GM23338 (cell line): ENCODE data around the gene HRH3. TPM values are rescaled to one million over a fixed set of nuclear protein-coding genes. Genes with fewer than 3 reads are reported as not detected.

Experiments used
- ATAC-seq: fragments of 200-7000 bp; cut with Tn5 transposase; 3 replicates; pipeline ENCODE4 v1.9.1; 2020
- DNase-seq: peaks from one replicate; pipeline ENCODE4 v3.0.0-alpha.2; 2015; ENCODE audit warnings: low spot score
- H2AFZ ChIP-seq: fragments of 200-600 bp; sonication (generic); 2 replicates; pipeline ENCODE4 v1.8.0; 2016; ENCODE audit warnings: antibody characterized with exemption, mild to moderate bottlenecking, moderate library complexity
- H3F3A ChIP-seq: fragments of 200-600 bp; sonication (generic); replicated peaks from 2 replicates; pipeline ENCODE4 v1.8.0; 2017; ENCODE audit warnings: antibody characterized with exemption, mixed run types, low read depth
- H3K27ac ChIP-seq: fragments of 200-600 bp; sonication (generic); 2 replicates; pipeline ENCODE4 v1.6.1; 2016; ENCODE audit warnings: low read depth
- H3K27me3 ChIP-seq: fragments of 200-600 bp; sonication (generic); 2 replicates; pipeline ENCODE4 v1.8.0; 2016; ENCODE audit warnings: mild to moderate bottlenecking, mixed run types, moderate library complexity; ENCODE audit not compliant: insufficient read depth
- H3K36me3 ChIP-seq: fragments of 200-600 bp; sonication (generic); 2 replicates; pipeline ENCODE4 v1.8.0; 2016; ENCODE audit warnings: mild to moderate bottlenecking; ENCODE audit not compliant: insufficient read depth
- H3K4me1 ChIP-seq: fragments of 200-600 bp; sonication (generic); 2 replicates; pipeline ENCODE4 v1.8.0; 2016; ENCODE audit warnings: mild to moderate bottlenecking, moderate library complexity; ENCODE audit not compliant: insufficient read depth
- H3K4me2 ChIP-seq: fragments of 200-600 bp; sonication (generic); 2 replicates; pipeline ENCODE4 v1.7.1; 2017; ENCODE audit warnings: mixed run types
- H3K4me3 ChIP-seq: fragments of 200-600 bp; sonication (generic); 2 replicates; pipeline ENCODE4 v1.6.1; 2016; ENCODE audit warnings: mixed run types
- H3K79me2 ChIP-seq: fragments of 200-600 bp; sonication (generic); replicated peaks from 2 replicates; pipeline ENCODE4 v1.8.0; 2017; ENCODE audit warnings: mild to moderate bottlenecking; ENCODE audit not compliant: insufficient read depth
- H3K9me2 ChIP-seq: fragments of 200-600 bp; sonication (generic); 2 replicates; pipeline ENCODE4 v1.8.0; 2017; ENCODE audit not compliant: insufficient read depth
- H4K20me1 ChIP-seq: fragments of 200-600 bp; sonication (generic); replicated peaks from 2 replicates; pipeline ENCODE4 v1.8.0; 2017; ENCODE audit warnings: mild to moderate bottlenecking; ENCODE audit not compliant: insufficient read depth
- H3K27ac Mint-ChIP-seq: 2 replicates; pipeline ENCODE4 v1.8.0; 2020; ENCODE audit warnings: inconsistent platforms, mild to moderate bottlenecking, moderate library complexity, mixed read lengths
- H3K27me3 Mint-ChIP-seq: 3 replicates; pipeline ENCODE4 v1.8.0; 2022; ENCODE audit warnings: low read depth, mild to moderate bottlenecking, moderate library complexity, mixed read lengths, inconsistent platforms; ENCODE audit not compliant: insufficient read depth, poor library complexity
- H3K36me3 Mint-ChIP-seq: 3 replicates; pipeline ENCODE4 v1.8.0; 2021; ENCODE audit warnings: low read depth, mild to moderate bottlenecking, inconsistent platforms, moderate library complexity, mixed read lengths
- H3K4me1 Mint-ChIP-seq: 3 replicates; pipeline ENCODE4 v1.8.0; 2020; ENCODE audit warnings: mild to moderate bottlenecking, inconsistent platforms, mixed read lengths
- H3K4me3 Mint-ChIP-seq: 3 replicates; pipeline ENCODE4 v1.8.0; 2021; ENCODE audit warnings: moderate library complexity, mild to moderate bottlenecking, inconsistent platforms, mixed read lengths
- H3K9me3 Mint-ChIP-seq: 3 replicates; pipeline ENCODE4 v1.8.0; 2020; ENCODE audit warnings: moderate library complexity, mild to moderate bottlenecking, inconsistent platforms, mixed read lengths
- CREB1 ChIP-seq: fragments of 250-450 bp; sonication (Bioruptor Pico); IDR thresholded peaks from 2 replicates; pipeline ENCODE4 v1.5.0; 2020; ENCODE audit warnings: low read depth, mild to moderate bottlenecking, moderate library complexity
- STAT1 ChIP-seq: IDR thresholded peaks from one replicate; pipeline ENCODE4 v1.6.1; 2016; ENCODE audit warnings: antibody characterized with exemption; ENCODE audit not compliant: unreplicated experiment
- polyA plus RNA-seq: library from polyadenylated mRNA; unstranded; fragments of >200 nt; fragmentation: Nextera tagmentation; extraction: Ambion mirVana; gene quantifications from 2 replicates; pipeline ENCODE4 v1.2.1, GENCODE V29; 2016
- total RNA-seq: library from RNA; depleted of rRNA; stranded (reverse); fragments of >200 nt; shearing (Covaris generic); gene quantifications from 2 replicates; pipeline ENCODE4 v1.2.3, GENCODE V29; 2014
- TF ChIP-seq, protein P1 (sequence below): IDR thresholded peaks from one replicate; pipeline ENCODE4 v1.6.1; 2018; ENCODE audit warnings: antibody characterized with exemption; ENCODE audit not compliant: unreplicated experiment
- TF ChIP-seq, protein P2 (sequence below): fragments of 250-450 bp; sonication (Bioruptor Pico); IDR thresholded peaks from 2 replicates; pipeline ENCODE4 v1.5.0; 2020; ENCODE audit warnings: mild to moderate bottlenecking, moderate library complexity

HRH3 gene
- total and polyA plus RNA-seq, 2 experiments from 2014 or later = 1.5 to 5.2 TPM

DNA sequence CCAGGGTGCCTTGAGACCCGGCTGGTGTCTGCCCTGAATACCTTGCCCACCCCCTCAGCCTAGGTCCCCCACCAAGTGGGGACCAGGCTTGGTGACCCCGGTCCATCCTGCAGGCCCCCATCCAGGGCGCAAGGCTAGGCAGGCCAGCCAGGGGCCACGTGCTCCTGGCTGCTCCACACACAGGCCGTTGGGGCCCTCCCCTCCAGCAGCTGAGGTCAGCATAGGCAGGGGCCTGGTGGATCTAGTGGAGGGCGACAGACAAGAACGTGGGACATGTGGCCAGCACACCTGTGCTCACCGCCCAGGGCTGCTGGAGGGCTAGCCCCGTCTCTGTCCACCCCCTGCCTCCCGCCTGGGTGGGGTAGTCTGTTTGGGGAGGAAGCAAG lies 7.5 kb upstream of the HRH3 start:
- H3F3A ChIP-seq = no peaks in the 10 kb centered on the region
- H3K36me3 ChIP-seq = no peaks in the 10 kb centered on the region
- no peak overlapping the region for H3K4me2 ChIP-seq
- ATAC-seq (peak; percentile 45), DNase-seq (no peak)
- no peaks in the 10 kb centered on the region for H3K4me1 ChIP-seq
- H3K9me2 ChIP-seq = no peaks in the 10 kb centered on the region
- H3K4me3 Mint-ChIP-seq = no peak overlapping the region
- no peak overlapping the region for H3K27ac ChIP-seq
- H3K4me3 ChIP-seq = no peak overlapping the region
- H3K4me1 Mint-ChIP-seq = peaks cover 11% of the 10 kb centered on the region
- no peaks in the 10 kb centered on the region; the same call in 2 of the 3 replicates for H3K36me3 Mint-ChIP-seq
- H3K27me3 Mint-ChIP-seq = peaks cover 3% of the 10 kb centered on the region
- TF ChIP-seq, protein P1, sequence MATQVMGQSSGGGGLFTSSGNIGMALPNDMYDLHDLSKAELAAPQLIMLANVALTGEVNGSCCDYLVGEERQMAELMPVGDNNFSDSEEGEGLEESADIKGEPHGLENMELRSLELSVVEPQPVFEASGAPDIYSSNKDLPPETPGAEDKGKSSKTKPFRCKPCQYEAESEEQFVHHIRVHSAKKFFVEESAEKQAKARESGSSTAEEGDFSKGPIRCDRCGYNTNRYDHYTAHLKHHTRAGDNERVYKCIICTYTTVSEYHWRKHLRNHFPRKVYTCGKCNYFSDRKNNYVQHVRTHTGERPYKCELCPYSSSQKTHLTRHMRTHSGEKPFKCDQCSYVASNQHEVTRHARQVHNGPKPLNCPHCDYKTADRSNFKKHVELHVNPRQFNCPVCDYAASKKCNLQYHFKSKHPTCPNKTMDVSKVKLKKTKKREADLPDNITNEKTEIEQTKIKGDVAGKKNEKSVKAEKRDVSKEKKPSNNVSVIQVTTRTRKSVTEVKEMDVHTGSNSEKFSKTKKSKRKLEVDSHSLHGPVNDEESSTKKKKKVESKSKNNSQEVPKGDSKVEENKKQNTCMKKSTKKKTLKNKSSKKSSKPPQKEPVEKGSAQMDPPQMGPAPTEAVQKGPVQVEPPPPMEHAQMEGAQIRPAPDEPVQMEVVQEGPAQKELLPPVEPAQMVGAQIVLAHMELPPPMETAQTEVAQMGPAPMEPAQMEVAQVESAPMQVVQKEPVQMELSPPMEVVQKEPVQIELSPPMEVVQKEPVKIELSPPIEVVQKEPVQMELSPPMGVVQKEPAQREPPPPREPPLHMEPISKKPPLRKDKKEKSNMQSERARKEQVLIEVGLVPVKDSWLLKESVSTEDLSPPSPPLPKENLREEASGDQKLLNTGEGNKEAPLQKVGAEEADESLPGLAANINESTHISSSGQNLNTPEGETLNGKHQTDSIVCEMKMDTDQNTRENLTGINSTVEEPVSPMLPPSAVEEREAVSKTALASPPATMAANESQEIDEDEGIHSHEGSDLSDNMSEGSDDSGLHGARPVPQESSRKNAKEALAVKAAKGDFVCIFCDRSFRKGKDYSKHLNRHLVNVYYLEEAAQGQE = no peak
- TF ChIP-seq STAT1 (no peak), CREB1 (CRISPR knock-in tag) (no peak)
- TF ChIP-seq, protein P2, sequence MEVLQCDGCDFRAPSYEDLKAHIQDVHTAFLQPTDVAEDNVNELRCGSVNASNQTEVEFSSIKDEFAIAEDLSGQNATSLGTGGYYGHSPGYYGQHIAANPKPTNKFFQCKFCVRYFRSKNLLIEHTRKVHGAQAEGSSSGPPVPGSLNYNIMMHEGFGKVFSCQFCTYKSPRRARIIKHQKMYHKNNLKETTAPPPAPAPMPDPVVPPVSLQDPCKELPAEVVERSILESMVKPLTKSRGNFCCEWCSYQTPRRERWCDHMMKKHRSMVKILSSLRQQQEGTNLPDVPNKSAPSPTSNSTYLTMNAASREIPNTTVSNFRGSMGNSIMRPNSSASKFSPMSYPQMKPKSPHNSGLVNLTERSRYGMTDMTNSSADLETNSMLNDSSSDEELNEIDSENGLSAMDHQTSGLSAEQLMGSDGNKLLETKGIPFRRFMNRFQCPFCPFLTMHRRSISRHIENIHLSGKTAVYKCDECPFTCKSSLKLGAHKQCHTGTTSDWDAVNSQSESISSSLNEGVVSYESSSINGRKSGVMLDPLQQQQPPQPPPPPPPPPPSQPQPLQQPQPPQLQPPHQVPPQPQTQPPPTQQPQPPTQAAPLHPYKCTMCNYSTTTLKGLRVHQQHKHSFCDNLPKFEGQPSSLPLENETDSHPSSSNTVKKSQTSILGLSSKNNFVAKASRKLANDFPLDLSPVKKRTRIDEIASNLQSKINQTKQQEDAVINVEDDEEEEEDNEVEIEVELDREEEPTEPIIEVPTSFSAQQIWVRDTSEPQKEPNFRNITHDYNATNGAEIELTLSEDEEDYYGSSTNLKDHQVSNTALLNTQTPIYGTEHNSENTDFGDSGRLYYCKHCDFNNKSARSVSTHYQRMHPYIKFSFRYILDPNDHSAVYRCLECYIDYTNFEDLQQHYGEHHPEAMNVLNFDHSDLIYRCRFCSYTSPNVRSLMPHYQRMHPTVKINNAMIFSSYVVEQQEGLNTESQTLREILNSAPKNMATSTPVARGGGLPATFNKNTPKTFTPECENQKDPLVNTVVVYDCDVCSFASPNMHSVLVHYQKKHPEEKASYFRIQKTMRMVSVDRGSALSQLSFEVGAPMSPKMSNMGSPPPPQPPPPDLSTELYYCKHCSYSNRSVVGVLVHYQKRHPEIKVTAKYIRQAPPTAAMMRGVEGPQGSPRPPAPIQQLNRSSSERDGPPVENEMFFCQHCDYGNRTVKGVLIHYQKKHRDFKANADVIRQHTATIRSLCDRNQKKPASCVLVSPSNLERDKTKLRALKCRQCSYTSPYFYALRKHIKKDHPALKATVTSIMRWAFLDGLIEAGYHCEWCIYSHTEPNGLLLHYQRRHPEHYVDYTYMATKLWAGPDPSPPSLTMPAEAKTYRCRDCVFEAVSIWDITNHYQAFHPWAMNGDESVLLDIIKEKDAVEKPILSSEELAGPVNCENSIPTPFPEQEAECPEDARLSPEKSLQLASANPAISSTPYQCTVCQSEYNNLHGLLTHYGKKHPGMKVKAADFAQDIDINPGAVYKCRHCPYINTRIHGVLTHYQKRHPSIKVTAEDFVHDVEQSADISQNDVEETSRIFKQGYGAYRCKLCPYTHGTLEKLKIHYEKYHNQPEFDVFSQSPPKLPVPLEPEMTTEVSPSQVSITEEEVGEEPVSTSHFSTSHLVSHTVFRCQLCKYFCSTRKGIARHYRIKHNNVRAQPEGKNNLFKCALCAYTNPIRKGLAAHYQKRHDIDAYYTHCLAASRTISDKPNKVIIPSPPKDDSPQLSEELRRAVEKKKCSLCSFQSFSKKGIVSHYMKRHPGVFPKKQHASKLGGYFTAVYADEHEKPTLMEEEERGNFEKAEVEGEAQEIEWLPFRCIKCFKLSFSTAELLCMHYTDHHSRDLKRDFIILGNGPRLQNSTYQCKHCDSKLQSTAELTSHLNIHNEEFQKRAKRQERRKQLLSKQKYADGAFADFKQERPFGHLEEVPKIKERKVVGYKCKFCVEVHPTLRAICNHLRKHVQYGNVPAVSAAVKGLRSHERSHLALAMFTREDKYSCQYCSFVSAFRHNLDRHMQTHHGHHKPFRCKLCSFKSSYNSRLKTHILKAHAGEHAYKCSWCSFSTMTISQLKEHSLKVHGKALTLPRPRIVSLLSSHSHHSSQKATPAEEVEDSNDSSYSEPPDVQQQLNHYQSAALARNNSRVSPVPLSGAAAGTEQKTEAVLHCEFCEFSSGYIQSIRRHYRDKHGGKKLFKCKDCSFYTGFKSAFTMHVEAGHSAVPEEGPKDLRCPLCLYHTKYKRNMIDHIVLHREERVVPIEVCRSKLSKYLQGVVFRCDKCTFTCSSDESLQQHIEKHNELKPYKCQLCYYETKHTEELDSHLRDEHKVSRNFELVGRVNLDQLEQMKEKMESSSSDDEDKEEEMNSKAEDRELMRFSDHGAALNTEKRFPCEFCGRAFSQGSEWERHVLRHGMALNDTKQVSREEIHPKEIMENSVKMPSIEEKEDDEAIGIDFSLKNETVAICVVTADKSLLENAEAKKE = no peak
- no peak overlapping the region for H3K27ac Mint-ChIP-seq
- H3K79me2 ChIP-seq = no peaks in the 10 kb centered on the region
- H3K27me3 ChIP-seq = no peaks in the 10 kb centered on the region
- H4K20me1 ChIP-seq = no peaks in the 10 kb centered on the region
- peak overlapping the region; percentile 81 for H2AFZ ChIP-seq
- H3K9me3 Mint-ChIP-seq = no peaks in the 10 kb centered on the region
